Inferior parietal cortex (tissue), 1 donor: Measurements from ENCODE around the gene ZNF710.
"Not testable (repeated sequence)": the region's sequence is repeated elsewhere in the genome, so short reads cannot be mapped to it uniquely, and the experiment has no call there.

Experiments
- DNase-seq: peaks from one replicate; pipeline ENCODE4 v3.0.0-alpha.2; 2016; ENCODE audit errors: extremely low spot score

ZNF710 gene

GRCh38 chr15:90103701-90104329 lies 102.7 kb downstream of the ZNF710 start:
- no peak for DNase-seq

- DNase-seq = no peak
Observed at GRCh38 chr15:90104551-90104950, 103.4 kb downstream of the ZNF710 start.

DNA sequence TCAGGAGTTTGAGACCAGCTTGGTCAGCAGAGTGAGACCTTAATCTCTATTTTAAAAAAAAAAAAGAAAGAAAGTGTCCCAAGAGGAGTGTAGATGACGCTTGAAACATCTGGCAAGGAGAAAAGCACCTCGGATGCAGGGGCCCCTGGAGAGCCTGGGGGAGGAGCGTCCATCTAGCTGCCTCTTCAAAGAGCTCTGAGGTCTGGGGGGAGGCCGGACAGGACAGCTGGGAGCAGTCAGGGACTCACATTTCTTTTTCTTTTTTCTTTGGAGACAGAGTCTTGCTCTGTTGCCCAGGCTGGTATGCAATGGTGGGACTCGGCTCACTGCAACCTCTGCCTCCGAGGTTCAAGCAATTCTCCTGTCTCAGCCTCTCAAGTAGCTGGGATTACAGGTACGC lies 104.4 kb downstream of the ZNF710 start:
- no peak for DNase-seq

DNA sequence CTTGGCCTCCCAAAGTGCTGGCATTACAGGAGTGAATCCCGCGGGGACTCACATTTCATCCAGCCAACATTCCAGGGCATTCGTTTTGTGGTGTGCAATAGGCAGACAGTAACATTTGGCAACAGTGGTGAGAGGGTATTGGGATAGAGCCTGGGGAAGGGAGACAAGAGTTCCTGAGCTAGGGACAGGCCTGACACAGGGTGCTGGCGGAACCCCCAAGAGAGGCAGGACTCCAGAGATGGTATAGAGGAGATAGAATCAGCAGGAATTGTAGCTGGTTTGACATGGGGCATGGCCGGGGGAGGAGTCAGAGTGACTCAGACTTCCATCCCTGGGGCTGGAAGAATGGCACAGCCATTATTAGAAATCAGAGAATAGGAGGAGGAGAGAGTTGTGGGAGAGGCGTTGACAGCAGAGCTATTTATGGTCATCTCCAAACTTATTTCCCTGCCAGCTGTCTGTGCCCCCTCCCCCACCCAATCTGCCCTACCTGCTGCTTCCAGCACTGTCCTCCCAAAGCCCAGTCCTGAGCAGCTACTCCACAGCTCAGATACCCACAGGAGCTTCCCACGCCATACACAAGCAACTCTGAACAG lies 105.5 kb downstream of the ZNF710 start:
- DNase-seq = no peak

- not testable (repeated sequence) for DNase-seq
Observed at GRCh38 chr15:90108038-90108437, 106.9 kb downstream of the ZNF710 start.

DNA sequence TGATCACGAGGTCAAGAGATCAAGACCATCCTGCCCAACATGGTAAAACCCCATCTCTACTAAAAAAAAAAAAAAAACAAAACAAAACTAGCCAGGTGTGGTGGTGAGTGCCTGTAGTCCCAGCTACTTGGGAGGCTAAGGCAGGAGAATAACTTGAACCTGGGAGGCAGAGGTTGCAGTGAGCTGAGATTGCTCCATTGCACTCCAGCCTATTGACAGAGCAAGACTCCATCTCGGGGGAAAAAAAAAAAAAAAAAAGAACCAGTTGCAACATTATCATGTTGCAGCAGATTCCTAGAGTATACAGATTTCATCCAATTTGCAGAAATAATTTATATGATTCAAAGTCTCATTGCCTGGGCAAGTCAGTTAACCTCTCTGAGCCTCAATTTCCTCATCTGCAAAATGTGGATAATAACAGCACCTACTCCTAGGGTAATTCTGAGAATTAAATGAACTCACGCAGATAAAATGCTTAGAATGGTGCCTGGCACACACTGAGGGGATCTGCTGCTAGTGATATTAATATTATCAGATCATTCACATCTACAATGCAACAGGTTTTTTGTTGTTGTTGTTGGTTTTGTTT lies 108.1 kb downstream of the ZNF710 start:
- not testable (repeated sequence) for DNase-seq

DNA sequence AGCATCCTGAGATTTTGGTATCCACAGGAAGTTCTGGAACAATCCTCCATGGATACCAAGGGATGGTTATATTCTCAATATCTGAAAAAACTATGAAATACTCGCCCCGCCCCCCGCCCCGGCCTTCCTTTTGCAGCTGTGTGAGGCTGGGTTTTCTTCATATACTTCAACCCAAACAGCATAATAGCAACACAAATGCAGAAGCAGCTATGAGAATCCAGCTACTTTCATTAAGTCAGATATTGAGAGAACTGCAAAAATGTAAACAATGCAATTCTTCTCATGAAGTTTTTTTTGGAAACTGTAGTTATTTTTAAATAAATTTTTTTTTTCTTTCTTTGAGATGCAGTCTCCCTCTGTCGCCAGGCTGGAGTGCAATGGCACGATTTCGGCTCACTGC lies 112.0 kb downstream of the ZNF710 start:
- no peak for DNase-seq

DNA sequence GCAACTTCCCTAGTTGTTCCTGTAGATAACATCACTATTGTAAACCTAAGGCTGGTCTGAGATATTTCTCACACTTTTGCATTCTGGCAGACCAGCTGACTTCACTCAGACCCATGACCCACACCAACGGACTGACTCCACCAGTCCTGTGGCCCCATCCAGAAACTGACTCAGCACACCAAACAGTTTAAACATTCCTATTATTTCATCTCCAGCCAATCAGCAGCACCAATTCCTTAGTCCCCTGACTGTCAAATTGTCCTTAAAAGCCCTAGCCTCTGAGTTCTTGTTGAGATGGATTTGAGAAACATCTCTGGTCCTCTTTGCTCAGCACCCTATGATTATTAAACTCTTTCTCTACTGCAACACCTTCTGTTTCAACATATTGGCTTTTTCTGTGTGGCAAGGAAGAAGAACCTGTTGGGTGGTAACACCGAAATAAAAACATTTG lies 113.4 kb downstream of the ZNF710 start:
- no peak for DNase-seq

- DNase-seq = no peak
Observed at GRCh38 chr15:90115783-90116182, 114.7 kb downstream of the ZNF710 start.

DNA sequence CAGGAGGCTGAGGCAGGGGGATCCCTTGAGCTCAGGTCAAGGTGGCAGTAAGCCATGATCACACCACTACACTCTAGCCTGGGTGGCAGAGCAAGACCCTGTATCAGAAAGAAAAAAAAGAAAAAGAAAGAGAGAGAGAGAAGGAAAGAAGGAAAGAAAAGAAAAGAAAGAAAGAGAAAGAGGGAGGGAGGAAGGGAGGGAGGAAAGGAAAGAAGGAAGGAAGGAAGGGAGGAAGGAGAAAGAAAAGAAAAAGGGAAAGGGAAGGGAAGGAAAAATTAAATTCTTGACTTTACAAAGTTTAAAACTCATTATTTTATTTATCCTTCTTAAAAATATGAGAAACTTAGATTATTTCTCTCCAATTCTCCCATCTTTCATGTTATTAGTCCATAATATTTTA lies 118.2 kb downstream of the ZNF710 start:
- DNase-seq = no peak

DNA sequence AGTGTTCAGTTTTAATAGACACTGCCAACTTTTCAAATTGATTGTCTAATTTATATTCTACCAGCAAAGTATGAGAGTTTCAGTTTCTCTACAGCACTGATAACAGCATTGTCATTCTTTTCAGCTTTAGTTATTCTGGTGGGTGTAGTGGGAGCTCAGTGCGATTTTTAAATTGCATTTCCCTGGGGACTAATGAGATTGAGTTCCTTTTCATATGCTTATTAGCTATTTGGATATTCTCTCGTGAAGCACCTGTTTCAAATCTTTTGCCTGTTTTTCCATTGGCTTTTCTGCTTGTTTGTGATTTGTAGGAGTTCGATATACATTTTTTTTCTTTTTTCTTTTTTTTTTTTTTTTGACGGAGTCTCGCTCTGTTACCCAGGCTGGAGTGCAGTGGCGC lies 120.0 kb downstream of the ZNF710 start:
- no peak for DNase-seq

GRCh38 chr15:90124507-90124906 lies 123.4 kb downstream of the ZNF710 start:
- DNase-seq = no peak

GRCh38 chr15:90126022-90126421 lies 124.9 kb downstream of the ZNF710 start:
- DNase-seq = no peak

- no peak for DNase-seq
Observed at GRCh38 chr15:90126596-90127435, 125.7 kb downstream of the ZNF710 start.

- DNase-seq = no peak
Observed at GRCh38 chr15:90130291-90130690, 129.2 kb downstream of the ZNF710 start.
